Stimulated activated CD4-positive, alpha-beta T cell treated with anti-CD3 and anti-CD28 coated beads, Interleukin-2, amount 100 ng/mL, for 24 hours (primary cell): ENCODE measurements around the gene UMPS.
"Not testable (repeated sequence)": the region's sequence is repeated elsewhere in the genome, so short reads cannot be mapped to it uniquely, and the experiment has no call there.

ENCODE experiments used
- DNase-seq, 2 donors: peaks; one replicate each; pipeline ENCODE4 v3.0.0-alpha.2; 2020

The UMPS gene

GRCh38 chr3:124730129-124730940, at the start of gene UMPS:
Gene UMPS, plus strand, starts transcription at chr3:124730452. Its CDS starts 20 bp downstream, at chr3:124730472.
- peak; percentile 94 to 97 for DNase-seq

DNA sequence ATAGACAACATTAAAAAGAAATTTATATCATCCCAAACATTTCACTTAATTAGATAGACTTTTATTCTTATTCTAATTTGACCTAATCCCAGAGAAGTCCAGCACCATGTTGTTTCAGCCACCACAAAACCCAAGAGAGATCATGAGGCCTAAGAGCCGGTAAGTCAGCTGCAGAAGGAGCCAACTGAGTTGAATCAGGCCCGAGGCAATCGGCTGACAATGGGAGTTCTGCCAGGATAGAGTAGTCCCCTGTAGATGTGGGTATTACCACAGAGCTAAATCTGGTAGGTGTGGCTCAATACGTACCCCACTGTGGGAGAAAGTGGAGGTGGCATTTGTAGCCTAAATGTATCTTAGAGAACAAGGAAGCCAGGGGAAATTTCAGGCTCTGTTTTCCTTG, 49.7 kb upstream of the UMPS start:
- no peak for DNase-seq

DNA sequence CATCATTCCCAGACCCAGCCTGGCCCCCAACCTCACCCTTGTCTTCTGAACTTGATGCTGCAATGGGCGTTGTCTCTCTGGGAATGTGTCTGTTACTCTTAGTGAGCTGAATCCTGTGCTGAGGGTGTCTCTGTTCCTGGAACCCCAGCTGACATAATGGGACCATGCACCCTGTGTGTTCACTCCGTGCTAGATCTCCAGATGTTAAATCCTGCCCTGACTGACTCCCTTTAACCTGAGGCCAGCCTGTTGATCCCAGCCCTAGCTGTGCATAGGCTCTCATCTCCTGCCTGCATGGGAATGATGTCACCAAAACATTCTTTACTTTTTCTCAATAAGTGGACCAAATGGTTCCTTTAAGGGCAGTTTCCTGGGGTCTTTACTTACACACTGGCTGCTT, 48.0 kb upstream of the UMPS start:
- DNase-seq = no peak

- DNase-seq = no peak
Measured at GRCh38 chr3:124684459-124684858, 45.8 kb upstream of the UMPS start.

DNA sequence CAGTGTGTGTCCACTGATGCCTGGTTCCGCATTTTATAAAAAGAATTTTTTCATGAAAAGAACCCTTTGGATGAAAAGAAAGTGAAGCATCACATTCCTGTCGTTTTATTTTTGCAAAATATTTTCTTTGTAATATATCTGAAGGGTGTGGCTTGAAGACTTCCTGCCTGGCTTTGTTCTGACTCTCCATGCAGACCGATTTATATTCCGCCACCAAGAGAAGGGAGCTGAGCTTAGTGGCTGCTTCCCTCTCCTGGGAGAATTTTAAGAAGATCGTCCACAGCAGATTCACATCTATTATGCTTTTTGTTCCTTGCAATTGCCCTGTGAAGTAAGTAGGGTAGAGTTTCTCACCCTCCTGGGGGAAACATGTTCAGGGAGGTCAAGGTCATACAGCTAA, 45.2 kb upstream of the UMPS start:
- DNase-seq = no peak

GRCh38 chr3:124685481-124685880, 44.8 kb upstream of the UMPS start:
- no peak for DNase-seq

DNA sequence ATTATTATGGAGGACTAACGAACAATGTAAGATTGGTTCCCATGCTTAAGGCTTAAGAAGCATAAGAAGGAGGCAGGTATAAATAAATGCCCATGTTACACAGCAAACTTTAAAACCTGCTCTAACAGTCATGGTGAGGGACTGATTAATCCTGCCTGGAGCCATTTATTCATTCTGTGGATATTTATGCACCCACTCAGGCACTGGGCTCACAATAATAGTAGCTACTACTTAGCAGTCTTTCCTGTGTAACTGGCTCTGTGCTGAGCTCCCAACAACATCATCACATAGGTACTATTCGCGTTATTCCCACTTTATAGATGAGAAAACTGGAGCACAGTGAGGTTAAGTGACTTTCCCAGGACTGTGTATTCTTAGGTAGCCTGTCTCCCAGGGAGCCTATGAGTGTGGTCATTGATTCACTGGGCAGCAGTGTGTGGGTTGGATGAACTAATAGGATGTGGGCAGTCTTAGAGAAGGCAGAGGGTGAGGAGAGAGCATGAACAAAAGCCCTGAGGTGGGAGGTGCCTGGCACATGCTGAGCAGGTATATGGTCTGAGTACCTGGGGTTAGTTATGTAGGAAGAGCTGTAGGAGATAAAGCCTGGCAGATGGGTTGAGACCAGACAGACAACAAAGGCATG, 44.1 kb upstream of the UMPS start:
- no peak for DNase-seq

DNA sequence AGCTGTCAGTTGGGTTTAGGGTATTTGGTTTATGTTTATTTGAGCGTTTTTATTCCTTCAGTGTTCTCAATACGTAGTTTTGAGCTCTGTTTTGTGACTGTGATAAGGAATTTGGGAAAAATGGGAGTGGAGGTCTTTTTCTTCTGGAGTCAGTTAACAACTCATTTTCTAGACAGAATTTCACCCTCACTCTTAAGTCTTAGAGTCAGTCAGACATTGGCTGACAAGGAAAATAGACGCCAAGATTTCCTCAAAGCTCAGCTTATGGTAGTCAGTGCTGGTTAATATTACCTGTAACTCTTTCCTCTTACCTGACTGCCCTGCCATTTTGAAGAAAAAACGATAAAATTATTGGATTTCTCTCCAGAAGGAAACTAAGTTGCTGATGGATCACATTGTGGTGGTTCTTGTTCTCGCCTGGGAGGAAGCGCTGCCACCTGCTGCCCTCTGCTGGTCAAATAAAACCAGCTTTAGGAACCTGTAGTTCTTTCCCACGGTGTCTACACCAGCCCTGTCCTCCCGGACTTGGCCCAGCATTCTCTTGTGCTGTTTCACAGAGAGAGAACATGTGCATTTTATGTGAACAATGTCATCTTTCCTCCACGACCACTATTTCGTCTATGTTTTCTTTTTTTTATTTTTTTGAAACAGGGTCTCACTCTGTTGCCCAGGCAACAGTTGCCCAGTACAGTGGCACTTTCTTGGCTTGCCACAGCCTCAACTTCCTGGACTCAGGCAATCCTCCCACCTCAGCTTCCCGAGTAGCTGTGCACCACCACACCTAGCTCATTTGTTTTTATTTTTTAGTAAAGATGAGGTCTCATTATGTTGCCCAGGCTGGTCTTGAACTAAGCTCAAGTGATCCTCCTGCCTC, 41.4 kb upstream of the UMPS start:
- DNase-seq = peak; percentile 77

GRCh38 chr3:124691599-124691998, 38.7 kb upstream of the UMPS start:
- no peak for DNase-seq

DNA sequence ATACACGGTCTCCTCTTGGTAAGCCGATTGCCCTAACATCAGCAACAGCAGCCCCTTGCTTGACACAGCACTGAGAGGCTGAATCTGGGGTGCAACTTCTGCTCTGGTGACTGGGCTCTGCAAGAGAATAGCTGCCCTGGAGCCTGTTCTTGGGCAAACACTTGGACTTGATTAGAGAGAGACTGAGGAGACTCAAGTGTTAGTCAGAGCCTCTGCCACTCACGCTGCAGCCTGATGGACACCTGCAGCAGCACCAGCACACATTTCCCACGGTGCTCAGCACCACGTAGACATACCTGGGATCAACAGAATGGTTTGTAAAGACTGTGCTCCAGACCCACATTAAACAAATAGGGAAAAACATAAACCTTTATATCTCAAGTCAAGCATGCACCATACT, 35.8 kb upstream of the UMPS start:
- no peak for DNase-seq

DNA sequence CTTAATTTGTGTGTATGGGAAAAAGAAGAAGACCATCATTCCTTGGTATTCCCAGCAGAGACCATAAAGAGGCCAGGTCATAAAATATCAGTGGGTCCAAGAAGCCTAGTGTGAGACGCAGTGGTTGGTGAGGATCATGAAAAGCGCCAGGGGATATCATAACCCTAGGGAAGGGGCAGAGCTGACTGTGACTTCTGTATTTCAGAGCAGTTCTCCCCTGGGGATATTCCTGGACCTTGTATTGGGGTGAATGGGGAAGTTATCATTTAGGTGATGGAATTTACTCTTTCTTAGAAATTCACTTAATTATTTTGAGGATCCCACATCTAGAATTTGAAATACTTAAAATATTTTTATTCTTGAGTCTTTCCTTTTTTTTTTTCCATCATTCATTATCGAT, 34.9 kb upstream of the UMPS start:
- DNase-seq = no peak

GRCh38 chr3:124696006-124696405, 34.2 kb upstream of the UMPS start:
- no peak for DNase-seq

DNA sequence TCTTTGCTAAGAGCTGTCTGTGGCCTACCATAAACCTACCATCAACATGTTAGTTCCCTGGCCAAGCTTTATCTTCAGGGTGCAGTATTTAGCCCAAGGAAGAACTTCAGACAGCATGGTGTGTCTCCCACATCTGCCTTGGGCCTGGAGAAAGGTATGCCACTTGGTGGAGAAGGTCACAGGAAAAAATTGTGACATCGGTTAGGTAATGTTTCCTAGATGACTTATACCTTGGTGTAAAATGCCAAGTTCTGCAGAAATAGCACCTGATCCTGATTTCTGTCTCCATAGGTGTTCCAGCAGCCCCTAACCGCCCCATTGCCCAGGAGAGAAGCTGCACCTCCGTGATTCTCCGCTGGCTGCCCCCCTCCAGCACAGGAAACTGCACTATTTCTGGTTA, 33.0 kb upstream of the UMPS start:
- DNase-seq = no peak

GRCh38 chr3:124698030-124698770, 32.1 kb upstream of the UMPS start:
- no peak for DNase-seq

DNA sequence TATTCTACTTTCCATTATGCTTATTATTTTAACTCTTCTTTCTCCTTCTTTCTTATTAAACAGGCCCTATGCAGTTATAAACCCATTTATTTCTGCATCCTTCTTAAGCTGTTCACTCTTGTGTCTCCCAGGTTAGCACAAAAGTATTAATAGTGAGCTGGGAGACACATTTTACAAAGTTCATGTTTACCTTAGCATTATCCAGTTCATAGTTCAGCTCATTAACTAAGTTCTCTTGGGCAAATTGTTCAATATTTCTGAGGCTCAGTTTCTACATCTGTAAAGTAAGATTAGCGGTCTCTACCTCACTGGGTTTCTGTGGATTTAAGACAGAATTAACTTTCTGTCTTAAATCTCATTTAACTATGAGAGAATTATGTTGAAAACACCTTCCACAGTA, 31.2 kb upstream of the UMPS start:
- no peak for DNase-seq

DNA sequence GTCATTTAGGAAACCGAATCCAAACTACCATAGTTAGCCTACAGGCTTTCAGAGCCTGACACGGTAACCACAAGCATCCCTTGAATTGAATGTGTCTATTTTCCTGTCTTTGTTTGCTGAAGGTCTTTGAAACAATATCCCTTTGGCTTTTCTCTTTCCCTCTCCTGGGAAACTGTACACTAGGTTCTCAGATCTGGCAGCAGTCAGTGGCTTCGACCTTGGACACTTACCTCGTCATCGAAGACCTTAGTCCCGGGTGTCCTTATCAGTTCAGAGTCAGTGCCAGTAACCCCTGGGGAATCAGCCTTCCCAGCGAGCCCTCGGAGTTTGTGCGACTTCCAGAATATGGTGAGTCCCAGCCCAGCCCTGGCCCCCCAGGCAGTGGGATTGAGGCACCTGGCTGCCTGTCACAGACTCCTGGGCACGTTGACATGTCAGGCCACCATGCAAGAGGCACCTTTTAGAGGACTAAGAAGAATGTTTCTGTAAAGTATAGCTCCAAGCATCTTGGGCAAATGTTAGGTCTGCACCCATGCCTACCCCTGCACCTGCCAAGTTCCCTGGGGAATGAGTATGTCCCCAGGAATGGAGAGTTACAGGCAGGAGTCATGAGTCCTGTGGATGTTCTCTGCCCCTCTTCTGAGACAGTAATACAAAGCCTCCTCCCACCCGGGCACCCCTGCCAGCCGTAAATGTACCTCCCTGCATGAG, 30.4 kb upstream of the UMPS start:
- DNase-seq = no peak

GRCh38 chr3:124700880-124701684, 29.2 kb upstream of the UMPS start:
- DNase-seq = no peak

DNA sequence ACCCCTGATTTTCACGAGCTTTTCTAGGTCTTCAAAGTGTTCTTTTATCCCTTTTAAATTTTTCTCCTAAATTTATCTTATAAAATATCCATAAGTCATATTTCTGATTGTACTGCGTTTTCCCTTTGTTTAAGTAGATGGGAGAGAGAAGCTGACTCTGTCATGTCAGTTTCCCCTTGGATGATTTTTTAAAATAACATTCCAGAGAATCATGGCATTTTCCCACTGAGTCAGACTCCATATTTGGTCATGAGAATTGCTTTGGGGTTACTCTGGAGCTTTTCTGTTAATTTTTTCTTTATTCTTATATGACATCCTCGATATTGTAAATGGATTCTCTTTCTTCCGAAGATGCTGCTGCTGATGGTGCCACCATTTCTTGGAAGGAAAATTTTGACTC, 28.6 kb upstream of the UMPS start:
- no peak for DNase-seq

DNA sequence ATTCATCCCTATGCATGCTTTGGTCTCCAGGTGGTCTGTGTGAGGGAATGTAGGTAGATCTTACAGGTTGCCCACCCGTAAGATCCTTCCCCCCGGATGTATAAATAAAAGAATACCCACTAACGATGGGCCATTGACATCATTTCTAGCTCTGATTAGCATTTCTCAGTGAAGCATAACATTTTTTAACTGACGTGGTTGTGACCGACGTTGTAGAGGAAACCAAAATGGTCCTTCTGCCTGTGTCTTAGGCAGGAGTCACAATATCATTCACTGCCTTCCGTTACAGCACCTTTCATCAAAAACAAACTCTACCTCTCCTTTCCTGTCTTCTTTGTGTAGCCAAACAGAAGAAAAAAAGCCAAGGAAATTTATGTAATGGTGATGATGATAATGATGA, 27.3 kb upstream of the UMPS start:
- DNase-seq = no peak

- no peak for DNase-seq
Measured at GRCh38 chr3:124705552-124705951, 24.7 kb upstream of the UMPS start.

GRCh38 chr3:124707223-124707622, 23.0 kb upstream of the UMPS start:
- DNase-seq = not testable (repeated sequence)
